Common myeloid progenitor, CD34-positive (primary cell): Measurements from ENCODE around the gene PBX4.
"Not testable (repeated sequence)": the region's sequence is repeated elsewhere in the genome, so short reads cannot be mapped to it uniquely, and the experiment has no call there.

Experiments used
- CTCF ChIA-PET: fragments of 350-600 bp; sonication (Branson Sonifier 250); formaldehyde crosslinking; loops from one replicate; lab custom pipeline; 2021; ENCODE audit warnings: antibody characterized with exemption; lab: Charles Lee
- POLR2A ChIA-PET: fragments of 350-600 bp; sonication (Branson Sonifier 250); formaldehyde crosslinking; loops from one replicate; lab custom pipeline; 2021; ENCODE audit warnings: antibody characterized with exemption; lab: Charles Lee
- DNase-seq, 3 donors: peaks; one replicate each; pipeline versions ENCODE4 v3.0.0 to v3.0.0-alpha.2; 2013
- H3K27ac ChIP-seq, 2 experiments: 1 replicate in 1 of 2; 2 replicates in 1 of 2; pipeline ENCODE4 v1.7.0; 2013; ENCODE audit warnings: inconsistent platforms in 2 of 2, low read length in 2 of 2, mild to moderate bottlenecking in 2 of 2, low read depth in 1 of 2, moderate library complexity in 1 of 2; ENCODE audit not compliant: severe bottlenecking in 2 of 2, insufficient read depth in 1 of 2, poor library complexity in 1 of 2
- H3K27me3 ChIP-seq, 5 experiments: replicated peaks in 2 of 5; 1 replicate in 3 of 5; 2 replicates in 2 of 5; pipeline versions ENCODE4 v1.6.1 to v1.7.0; 2013; ENCODE audit warnings: low read length in 4 of 5, mild to moderate bottlenecking in 2 of 5, moderate library complexity in 2 of 5, inconsistent platforms in 1 of 5; ENCODE audit not compliant: insufficient read depth in 5 of 5, control insufficient read depth in 4 of 5
- H3K36me3 ChIP-seq, 4 experiments: 1 replicate in 2 of 4; 2 replicates in 2 of 4; pipeline versions ENCODE4 v1.6.1 to v1.7.0; 2013; ENCODE audit warnings: low read length in 3 of 4, control low read depth in 1 of 4, mild to moderate bottlenecking in 1 of 4; ENCODE audit not compliant: control insufficient read depth in 4 of 4, insufficient read depth in 4 of 4
- H3K4me1 ChIP-seq, 4 experiments: 1 replicate in 3 of 4; 2 replicates in 1 of 4; pipeline versions ENCODE4 v1.6.1 to v1.7.1; 2013; ENCODE audit warnings: low read length in 3 of 4, mild to moderate bottlenecking in 3 of 4, control low read depth in 1 of 4, inconsistent platforms in 1 of 4, moderate library complexity in 1 of 4; ENCODE audit not compliant: control insufficient read depth in 4 of 4, insufficient read depth in 4 of 4; ENCODE audit errors: control extremely low read depth in 1 of 4
- H3K4me3 ChIP-seq, 7 experiments: 1 replicate in 4 of 7; 2 replicates in 3 of 7; pipeline versions ENCODE4 v1.5.1 to v1.7.0; 2013; ENCODE audit warnings: mild to moderate bottlenecking in 7 of 7, low read length in 6 of 7, moderate library complexity in 6 of 7, inconsistent platforms in 2 of 7, low read depth in 2 of 7, control low read depth in 1 of 7; ENCODE audit not compliant: insufficient read depth in 4 of 7, control insufficient read depth in 1 of 7; ENCODE audit errors: extremely low read depth in 1 of 7
- H3K9me3 ChIP-seq, 5 experiments: 1 replicate in 4 of 5; 2 replicates in 1 of 5; pipeline versions ENCODE4 v1.6.1 to v1.7.1; 2013; ENCODE audit warnings: low read length in 4 of 5, mild to moderate bottlenecking in 2 of 5, inconsistent platforms in 1 of 5, low read depth in 1 of 5, moderate library complexity in 1 of 5; ENCODE audit not compliant: control insufficient read depth in 4 of 5, insufficient read depth in 2 of 5; ENCODE audit errors: control extremely low read depth in 1 of 5
- whole genome bisulfite sequencing: methylation state at CpG from one replicate; pipeline ENCODE4 v1.1.5; 2013; ENCODE audit not compliant: insufficient coverage; 5-methylcytosine and 5-hydroxymethylcytosine counted together

PBX4 gene

DNA sequence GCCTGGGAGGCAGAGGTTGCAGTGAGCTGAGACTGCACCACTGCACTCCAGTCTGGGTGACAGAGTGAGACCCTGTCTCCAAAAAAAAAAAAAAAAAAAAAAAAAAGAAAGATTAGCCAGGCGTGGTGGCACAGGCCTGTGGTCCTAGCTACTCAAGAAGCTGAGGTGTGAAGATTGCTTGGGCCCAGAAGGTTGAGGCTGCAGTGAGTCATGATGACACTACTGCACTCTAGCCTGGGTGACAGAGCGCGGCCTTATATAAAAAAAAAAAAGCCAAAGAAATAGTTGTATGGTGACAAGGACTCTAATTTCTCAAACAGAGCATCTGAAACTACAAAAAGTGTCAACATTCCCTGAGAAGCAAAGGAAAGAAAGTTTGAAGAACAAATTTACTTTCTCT, 3.4 kb downstream of the PBX4 start:
- H3K36me3 ChIP-seq: no peaks in the 10 kb centered on the region
- peaks cover 0 to 12% (median 11%) of the 10 kb centered on the region in 4 experiments for H3K4me1 ChIP-seq
- no peak overlapping the region for H3K4me3 ChIP-seq
- WGBS: 100% methylated on average over 1 of the region's 3 CpGs
- no peak overlapping the region for H3K27ac ChIP-seq
- CTCF ChIA-PET: interaction anchor here (1.6 kb wide), 1 partner anchor 9 kb away, joined by 3 read pairs; no protein-coding TSS in a partner anchor
- peaks cover 0 to 4% (median 0%) of the 10 kb centered on the region in 5 experiments for H3K27me3 ChIP-seq
- POLR2A ChIA-PET: no interaction called here
- no peaks in the 10 kb centered on the region for H3K9me3 ChIP-seq
- DNase-seq: peak in 1 of 3 donors; percentile 31

DNA sequence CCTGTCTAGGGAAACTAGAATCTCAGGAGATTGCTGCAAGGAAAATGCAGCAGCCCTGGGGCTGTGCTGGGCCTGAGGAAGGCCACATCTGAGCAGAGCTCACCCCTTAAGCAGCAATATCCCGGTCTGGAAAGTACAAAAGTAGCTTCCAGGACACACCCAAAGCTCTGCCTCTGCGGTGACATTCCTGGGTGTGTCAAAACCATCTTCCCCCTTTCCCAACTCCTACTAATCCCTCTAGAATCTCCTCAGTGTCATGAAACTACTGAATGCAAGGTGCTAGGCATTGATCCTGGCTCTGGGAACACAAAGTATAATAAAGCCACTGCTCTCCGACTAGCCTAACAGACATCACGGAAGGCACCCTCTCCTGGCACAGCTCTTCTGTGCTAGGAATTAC, 5.0 kb downstream of the PBX4 start:
- ChIA-PET POLR2A (interaction anchor here (1.4 kb wide), 1 partner anchor 11 kb away, joined by 3 read pairs; no protein-coding TSS in a partner anchor), CTCF (interaction anchor here (0.6 to 1.8 kb wide), 2 partner anchors 30 to 81 kb away, joined by 3 to 7 read pairs; partner anchors contain the start of gene GMIP)
- H3K4me1 ChIP-seq: peaks cover 0 to 7% (median 4%) of the 10 kb centered on the region in 4 experiments
- H3K4me3 ChIP-seq: no peak overlapping the region
- H3K27ac ChIP-seq: no peak overlapping the region
- no peaks in the 10 kb centered on the region for H3K36me3 ChIP-seq
- 100% methylated on average over 4 of the region's 4 CpGs for WGBS
- H3K9me3 ChIP-seq: no peaks in the 10 kb centered on the region
- peaks cover 0 to 4% (median 0%) of the 10 kb centered on the region in 5 experiments for H3K27me3 ChIP-seq
- no peak for DNase-seq

DNA sequence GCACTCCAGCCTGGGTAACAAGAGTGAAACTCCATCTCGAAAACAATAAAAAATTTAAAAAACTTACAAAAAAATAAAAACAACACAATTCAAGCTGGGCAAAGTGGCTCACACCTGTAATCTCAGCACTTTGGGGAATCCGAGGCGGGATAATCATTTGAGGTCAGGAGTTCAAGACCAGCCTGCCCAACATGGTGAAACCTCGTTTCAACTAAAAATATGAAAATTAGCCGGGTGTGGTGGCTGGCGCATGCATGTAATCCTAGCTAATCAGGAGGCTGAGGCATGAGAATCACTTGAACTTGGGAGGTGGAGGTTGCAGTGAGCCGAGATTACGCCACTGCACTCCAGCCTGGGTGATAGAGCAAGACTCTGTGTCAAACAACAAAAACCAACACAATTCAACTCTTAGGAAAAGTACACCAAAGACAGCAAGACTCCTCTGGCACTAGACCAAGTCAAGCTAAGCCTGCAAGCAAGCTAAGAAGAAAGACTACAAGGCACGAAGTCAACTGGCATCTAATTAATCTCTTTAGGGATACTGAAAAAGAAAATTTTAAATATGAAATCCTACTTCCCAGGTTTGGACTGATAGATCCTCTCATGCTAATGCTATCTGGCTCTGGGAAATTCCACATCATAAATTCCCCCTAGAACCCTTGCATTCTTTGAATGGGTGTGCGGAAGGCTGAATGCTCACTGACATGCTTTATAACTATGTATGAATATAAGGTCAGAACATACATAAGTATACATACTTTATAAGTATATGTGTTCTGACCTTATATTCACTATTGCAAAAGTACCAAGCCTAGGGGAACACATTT, 7.9 kb downstream of the PBX4 start:
- CTCF ChIA-PET: no interaction called here
- Histone ChIP-seq H3K36me3 (no peaks in the 10 kb centered on the region), H3K9me3 (no peaks in the 10 kb centered on the region), H3K4me3 (no peak overlapping the region), H3K27me3 (no peaks in the 10 kb centered on the region), H3K27ac (no peak overlapping the region), H3K4me1 (peaks cover 2 to 7% (median 5%) of the 10 kb centered on the region in 4 experiments)
- POLR2A ChIA-PET: no interaction called here
- 100% methylated on average over 3 of the region's 10 CpGs for WGBS
- DNase-seq: no peak

DNA sequence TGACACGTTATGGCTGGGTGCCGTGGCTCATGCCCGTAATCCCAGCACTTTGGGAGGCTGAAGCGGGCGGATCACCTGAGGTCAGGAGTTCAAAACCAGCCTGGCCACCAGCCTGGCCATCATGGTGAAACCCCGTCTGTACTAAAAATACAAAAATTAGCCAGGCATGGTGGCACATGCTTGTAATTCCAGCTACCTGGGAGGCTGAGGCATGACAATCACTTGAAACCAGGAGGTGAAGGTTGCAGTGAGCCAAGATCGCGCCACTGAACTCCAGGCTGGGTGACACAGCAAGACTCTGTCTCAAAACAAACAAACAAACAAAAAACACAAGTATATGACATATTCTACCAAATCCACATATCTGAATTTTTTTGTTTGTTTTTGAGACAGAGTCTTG, 11.8 kb downstream of the PBX4 start:
- H3K4me3 ChIP-seq, H3K36me3 ChIP-seq, CTCF ChIA-PET, H3K27me3 ChIP-seq, H3K27ac ChIP-seq, H3K9me3 ChIP-seq, DNase-seq: not testable (repeated sequence)
- POLR2A ChIA-PET: interaction anchor here (1.1 kb wide), 1 partner anchor 11 kb away, joined by 3 read pairs; no protein-coding TSS in a partner anchor
- WGBS: 100% methylated on average over 6 of the region's 8 CpGs
- peaks cover 4 to 13% (median 8%) of the 10 kb centered on the region in 4 experiments for H3K4me1 ChIP-seq

DNA sequence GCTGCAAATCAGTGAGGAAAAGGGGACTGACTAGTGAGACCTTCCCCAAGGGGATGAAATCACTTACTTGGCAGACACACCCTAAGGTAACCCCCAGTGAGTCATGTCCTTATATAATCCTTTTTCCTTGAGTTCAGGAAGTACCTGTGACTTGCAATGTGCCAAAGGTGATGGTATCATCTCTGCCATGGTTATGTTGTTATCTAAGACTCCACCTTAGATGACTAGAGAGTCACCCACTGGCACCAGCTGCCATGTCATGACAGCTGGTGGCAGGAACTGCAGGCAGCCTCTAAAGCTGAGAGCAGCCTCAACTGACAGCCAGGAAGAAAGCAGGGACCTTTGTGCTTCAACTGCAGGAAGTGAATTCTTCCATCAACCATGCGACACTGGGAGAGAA, 12.5 kb downstream of the PBX4 start:
- H3K27me3 ChIP-seq: no peaks in the 10 kb centered on the region
- ChIA-PET CTCF (interaction anchor here (0.8 to 1.0 kb wide), 3 partner anchors 10 to 26 kb away, joined by 3 read pairs; no protein-coding TSS in a partner anchor), POLR2A (interaction anchor here (1.1 kb wide), 1 partner anchor 10 kb away, joined by 3 read pairs; no protein-coding TSS in a partner anchor)
- no peaks in the 10 kb centered on the region for H3K9me3 ChIP-seq
- 14% methylated on average over 1 of the region's 1 CpG for WGBS
- no peak overlapping the region for H3K27ac ChIP-seq
- DNase-seq: peak; percentile 24 to 87 (median 70)
- H3K4me3 ChIP-seq: no peak overlapping the region
- no peaks in the 10 kb centered on the region for H3K36me3 ChIP-seq
- H3K4me1 ChIP-seq: peaks cover 4 to 13% (median 8%) of the 10 kb centered on the region in 4 experiments

DNA sequence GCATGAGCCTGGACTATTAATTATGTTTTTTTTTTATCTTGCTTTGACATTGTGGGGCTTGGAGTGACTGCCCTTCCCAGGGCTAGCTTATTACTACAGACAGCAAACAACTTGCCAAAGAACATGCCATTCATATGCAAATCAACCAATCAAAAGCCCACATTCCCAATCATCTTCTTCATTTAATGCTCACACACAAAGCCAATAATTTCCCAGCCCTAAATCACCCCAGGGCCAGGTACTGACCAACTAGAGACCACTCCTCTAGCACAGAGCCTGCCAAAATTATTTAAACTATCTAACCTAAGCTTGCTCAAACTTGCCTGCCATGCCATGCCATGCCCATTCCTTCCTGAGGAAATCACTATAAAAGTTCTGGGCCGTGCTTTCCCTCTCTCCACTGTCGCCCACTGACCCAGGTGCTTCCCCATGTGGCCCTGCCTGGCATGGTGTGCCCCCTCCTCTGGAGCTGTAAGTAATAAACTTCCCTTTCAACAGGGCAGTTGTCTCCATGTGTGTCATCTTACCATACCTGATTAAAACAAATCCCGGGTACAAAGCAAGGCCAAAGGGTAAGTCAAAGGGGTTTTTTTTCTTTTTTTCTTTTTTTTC, 15.7 kb downstream of the PBX4 start:
- WGBS: 33% methylated on average over 3 of the region's 3 CpGs
- Histone ChIP-seq H3K36me3 (no peaks in the 10 kb centered on the region), H3K4me1 (peaks cover 4 to 13% (median 8%) of the 10 kb centered on the region in 4 experiments), H3K27me3 (no peaks in the 10 kb centered on the region), H3K4me3 (no peak overlapping the region), H3K27ac (no peak overlapping the region), H3K9me3 (no peaks in the 10 kb centered on the region)
- DNase-seq: peak in 2 of 3 donors; percentile 36 to 58
- POLR2A ChIA-PET: interaction anchor here (1.1 kb wide), 1 partner anchor 10 kb away, joined by 3 read pairs; no protein-coding TSS in a partner anchor
- CTCF ChIA-PET: interaction anchor here (1.0 to 1.4 kb wide), 4 partner anchors 9 to 41 kb away, joined by 3 to 4 read pairs (median 3); partner anchors contain the start of gene GMIP
